H54 (cell line): ENCODE data around the gene PPP4R1.
"Not testable (repeated sequence)": the region's sequence is repeated elsewhere in the genome, so short reads cannot be mapped to it uniquely, and the experiment has no call there.

Source experiments
- DNase-seq: peaks from one replicate; pipeline ENCODE4 v3.0.0; 2011; ENCODE audit warnings: low spot score, mixed read lengths; ENCODE audit not compliant: insufficient read length
- FAIRE-seq: peaks from 3 replicates; lab custom pipeline; 2011; peaks lifted over from hg19 to GRCh38; lab: Jason Lieb, UNC
- POLR2A ChIP-seq: IDR thresholded peaks from 2 replicates; pipeline ENCODE4 v1.6.1; 2011; ENCODE audit warnings: low read depth, mild to moderate bottlenecking, low read length

The PPP4R1 gene

DNA sequence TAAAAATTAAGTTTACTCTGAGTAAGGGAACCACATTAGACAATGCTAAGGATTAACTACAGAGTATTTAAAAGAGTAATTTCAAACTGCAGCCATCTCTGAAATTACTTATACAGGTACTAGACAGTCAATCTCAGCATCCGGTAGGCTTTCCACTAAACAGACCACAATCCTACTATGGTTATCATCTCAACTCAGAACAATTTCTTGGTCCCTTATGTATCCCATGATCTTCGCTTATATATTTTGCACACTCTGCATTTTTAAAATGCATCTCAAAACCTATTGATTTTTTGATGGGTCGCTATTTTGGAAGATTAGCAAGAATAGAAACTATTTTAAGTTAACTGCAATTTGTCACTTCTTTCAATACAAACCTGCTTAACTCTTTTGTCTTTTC is 1.4 kb downstream of the PPP4R1 start:
- no peak for TF ChIP-seq POLR2A
- DNase-seq (no peak), FAIRE-seq (no peak)

DNA sequence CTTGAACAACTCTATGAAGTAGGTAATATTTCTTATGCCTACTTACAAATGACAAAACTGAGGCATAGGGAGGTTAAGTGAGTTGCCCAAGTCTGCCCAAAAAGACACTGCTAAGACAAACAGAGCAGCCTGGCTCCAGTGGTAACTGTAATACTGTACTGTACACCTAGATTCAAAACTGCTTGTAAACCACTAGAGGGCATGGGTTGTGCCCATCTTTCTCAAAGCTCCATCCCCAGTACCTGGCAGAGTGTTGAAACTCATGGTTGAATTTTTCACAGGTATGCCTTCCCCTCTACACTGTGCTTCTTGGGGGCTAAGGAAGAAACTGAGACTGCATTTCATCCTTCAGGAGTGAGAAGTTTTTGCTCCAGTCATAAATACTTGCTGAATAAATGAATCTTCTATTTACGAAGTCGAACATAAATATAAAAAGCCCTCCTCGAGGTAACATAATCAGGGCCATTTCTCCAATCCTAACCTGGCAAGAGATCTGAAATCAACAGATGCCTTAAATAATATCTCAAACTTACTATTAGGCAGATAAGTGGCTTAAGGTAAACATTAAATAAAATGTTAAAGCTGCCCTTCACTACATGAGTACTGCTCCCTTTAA is 2.0 kb downstream of the PPP4R1 start:
- no peak for DNase-seq
- no peak for TF ChIP-seq POLR2A
- peak; percentile 90 for FAIRE-seq

DNA sequence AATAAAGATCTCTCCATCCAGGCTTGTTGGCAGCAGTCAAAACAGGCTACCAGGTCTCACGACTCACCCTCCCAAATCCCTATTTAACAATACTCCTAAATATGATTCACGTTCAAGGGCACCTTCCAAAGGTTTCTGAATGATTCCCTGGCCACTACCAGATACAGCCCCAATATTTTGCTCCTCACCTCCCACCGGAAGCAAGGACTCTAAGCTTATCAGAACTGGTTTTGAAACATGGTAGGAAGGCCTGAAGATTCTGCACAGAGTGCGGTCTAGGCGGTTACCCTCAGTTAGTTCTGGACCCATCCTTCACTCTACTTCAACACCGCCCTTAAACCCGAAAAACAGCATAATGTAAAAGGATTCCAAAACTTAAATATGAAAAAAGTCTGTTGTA is 5.2 kb downstream of the PPP4R1 start:
- peak; percentile 15 for FAIRE-seq
- no peak for DNase-seq
- no peak for TF ChIP-seq POLR2A

DNA sequence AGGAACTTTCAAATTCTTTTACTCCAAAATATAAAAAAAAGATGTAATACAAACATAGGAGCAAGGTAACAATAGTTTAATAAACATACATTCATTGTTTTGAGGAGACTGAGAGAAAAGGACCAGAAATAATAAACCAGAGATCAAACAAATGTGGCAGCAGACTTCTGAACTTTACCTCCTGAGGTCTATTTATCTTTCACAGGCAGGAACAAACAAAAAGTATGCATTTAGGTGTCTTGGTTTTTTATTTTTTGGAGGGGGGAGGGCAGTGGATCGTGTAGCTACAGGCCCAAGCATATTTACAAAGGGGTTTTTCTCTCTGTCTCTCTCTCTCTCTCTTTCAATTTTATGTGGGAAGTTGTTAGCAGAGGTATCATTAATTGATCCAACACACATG is 5.6 kb downstream of the PPP4R1 start:
- no peak for DNase-seq
- no peak for TF ChIP-seq POLR2A

GRCh38 chr18:9608298-9608697 is 6.1 kb downstream of the PPP4R1 start:
- DNase-seq (no peak), FAIRE-seq (peak; percentile 53)
- TF ChIP-seq POLR2A = no peak

More for the DNA sequence above, 5.6 kb downstream of the PPP4R1 start:
- no peak for FAIRE-seq

GRCh38 chr18:9607111-9607510 is 7.2 kb downstream of the PPP4R1 start:
- not testable (repeated sequence) for FAIRE-seq

DNA sequence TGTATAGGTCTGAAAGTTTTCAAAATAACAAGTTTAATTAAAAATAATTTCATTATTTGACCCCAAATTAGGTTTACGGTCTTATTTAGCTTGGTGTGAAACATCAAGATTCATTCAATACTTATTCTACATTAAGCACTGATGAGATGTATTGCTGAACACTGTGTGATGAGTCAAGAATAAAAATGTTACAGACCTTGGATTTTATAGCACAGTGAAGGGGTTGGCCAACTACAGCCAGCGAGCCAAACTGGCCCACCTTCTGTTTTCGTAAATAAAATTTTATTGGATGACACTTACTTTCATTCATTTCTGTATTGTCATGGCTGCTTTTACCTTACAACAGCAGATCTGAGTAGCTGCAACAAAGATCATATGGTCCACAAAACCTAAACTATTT is 8.3 kb downstream of the PPP4R1 start:
- FAIRE-seq (no peak), DNase-seq (no peak)
- TF ChIP-seq POLR2A = no peak

More at GRCh38 chr18:9607111-9607510, 7.2 kb downstream of the PPP4R1 start:
- not testable (repeated sequence) for DNase-seq

- no peak for DNase-seq
- no peak for FAIRE-seq
- no peak for TF ChIP-seq POLR2A
Measured at GRCh38 chr18:9604348-9604747, 10.0 kb downstream of the PPP4R1 start.

GRCh38 chr18:9599328-9599727 is 15.0 kb downstream of the PPP4R1 start:
- peak; percentile 53 for FAIRE-seq
- no peak for TF ChIP-seq POLR2A

GRCh38 chr18:9597609-9598008 is 16.8 kb downstream of the PPP4R1 start:
- DNase-seq (no peak), FAIRE-seq (no peak)
- TF ChIP-seq POLR2A = no peak

More at GRCh38 chr18:9599328-9599727, 15.0 kb downstream of the PPP4R1 start:
- DNase-seq = no peak

DNA sequence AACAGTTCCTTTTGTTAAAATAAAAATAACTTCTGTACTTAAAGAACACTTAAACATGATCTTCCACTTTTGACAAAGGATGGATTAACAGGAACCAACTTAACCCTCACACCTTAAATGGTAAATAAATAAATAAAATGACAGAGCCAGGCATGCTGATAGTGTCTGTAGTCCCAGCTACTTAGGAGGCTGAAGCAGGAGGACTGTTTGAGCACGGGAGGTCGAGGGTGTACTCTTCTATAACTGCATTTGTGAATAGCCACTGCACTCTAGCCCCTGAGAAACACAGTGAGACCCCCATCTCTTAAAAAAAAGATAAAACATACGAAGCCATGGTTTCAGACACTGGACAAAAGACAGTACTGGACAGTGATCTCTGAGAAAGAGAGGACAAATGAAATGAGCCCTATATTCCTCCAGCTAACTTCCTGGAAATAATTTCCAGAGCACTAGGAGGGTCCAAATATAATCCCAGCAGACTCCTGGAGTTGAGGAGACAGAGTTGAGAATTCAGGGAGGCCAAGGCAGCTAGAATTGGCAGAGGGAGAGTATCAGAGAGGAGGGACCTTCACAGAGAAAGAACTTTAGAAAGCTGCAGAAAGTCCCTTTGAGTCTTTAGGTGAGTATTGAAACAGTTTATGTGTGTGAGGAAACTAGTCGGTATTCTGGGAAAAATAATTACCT is 17.4 kb downstream of the PPP4R1 start:
- DNase-seq (no peak), FAIRE-seq (peak; percentile 20)
- no peak for TF ChIP-seq POLR2A

DNA sequence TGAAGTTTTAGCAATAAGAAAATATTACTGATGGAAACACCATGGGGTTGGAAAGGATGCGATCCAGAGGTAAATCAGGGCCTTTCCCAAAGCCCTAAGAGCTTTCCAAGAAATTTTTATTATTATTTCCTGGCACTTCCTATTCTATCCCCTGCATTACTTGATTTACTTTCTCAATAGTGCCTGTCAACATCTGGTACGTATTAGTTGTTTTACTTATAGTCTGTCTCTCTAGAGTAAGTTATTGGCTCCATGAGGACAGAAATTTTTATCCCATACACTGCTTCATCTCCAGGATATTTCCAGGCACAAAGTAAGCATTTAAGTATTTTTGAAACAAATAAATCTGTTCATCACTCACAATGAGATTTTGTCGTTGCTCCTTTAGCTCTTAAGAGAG is 18.1 kb downstream of the PPP4R1 start:
- FAIRE-seq = no peak
- DNase-seq = no peak
- no peak for TF ChIP-seq POLR2A

- DNase-seq (no peak), FAIRE-seq (peak; percentile 78)
- TF ChIP-seq POLR2A = no peak
Measured at GRCh38 chr18:9594823-9595596, 19.3 kb downstream of the PPP4R1 start.

GRCh38 chr18:9587924-9588323 is 26.4 kb downstream of the PPP4R1 start:
- DNase-seq (no peak), FAIRE-seq (no peak)
- TF ChIP-seq POLR2A = no peak

GRCh38 chr18:9586814-9587213 is 27.5 kb downstream of the PPP4R1 start:
- FAIRE-seq = no peak
- no peak for DNase-seq
- TF ChIP-seq POLR2A = no peak
